HG03432 (cell line): ENCODE data around the gene GMDS.
"Not testable (repeated sequence)": the region's sequence is repeated elsewhere in the genome, so short reads cannot be mapped to it uniquely, and the experiment has no call there.

ENCODE experiments used
- ATAC-seq: cut with Tn5 transposase; IDR thresholded peaks from one replicate; pipeline ENCODE4 v1.9.1; 2021; ENCODE audit warnings: mild to moderate bottlenecking, moderate library complexity; ENCODE audit not compliant: unreplicated experiment

GMDS gene

DNA sequence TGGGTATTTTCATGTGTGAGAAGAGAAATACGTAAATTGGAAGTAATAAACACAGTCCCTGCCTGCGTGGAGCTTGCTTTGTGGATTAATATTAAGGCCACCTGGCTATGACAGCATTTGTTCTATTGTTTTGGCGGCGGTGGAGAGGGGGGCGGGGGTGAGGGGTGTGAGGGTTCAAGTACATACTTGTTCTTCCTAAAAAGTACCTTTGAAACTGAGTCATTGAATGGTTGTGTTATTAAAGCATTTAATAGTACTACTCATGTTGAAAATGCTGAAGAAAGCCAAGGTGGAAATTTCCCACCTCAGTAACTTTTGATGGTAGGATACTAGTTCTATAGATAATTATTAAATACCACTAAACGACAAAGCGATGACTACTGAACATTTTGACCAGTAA, 540.7 kb downstream of the GMDS start:
- ATAC-seq = no peak

- ATAC-seq = no peak
Observed at GRCh38 chr6:1703923-1704322, 541.5 kb downstream of the GMDS start.

GRCh38 chr6:1703091-1703855, 542.1 kb downstream of the GMDS start:
- no peak for ATAC-seq

- ATAC-seq = no peak
Observed at GRCh38 chr6:1702580-1703051, 542.8 kb downstream of the GMDS start.

- no peak for ATAC-seq
Observed at GRCh38 chr6:1701668-1702353, 543.6 kb downstream of the GMDS start.

DNA sequence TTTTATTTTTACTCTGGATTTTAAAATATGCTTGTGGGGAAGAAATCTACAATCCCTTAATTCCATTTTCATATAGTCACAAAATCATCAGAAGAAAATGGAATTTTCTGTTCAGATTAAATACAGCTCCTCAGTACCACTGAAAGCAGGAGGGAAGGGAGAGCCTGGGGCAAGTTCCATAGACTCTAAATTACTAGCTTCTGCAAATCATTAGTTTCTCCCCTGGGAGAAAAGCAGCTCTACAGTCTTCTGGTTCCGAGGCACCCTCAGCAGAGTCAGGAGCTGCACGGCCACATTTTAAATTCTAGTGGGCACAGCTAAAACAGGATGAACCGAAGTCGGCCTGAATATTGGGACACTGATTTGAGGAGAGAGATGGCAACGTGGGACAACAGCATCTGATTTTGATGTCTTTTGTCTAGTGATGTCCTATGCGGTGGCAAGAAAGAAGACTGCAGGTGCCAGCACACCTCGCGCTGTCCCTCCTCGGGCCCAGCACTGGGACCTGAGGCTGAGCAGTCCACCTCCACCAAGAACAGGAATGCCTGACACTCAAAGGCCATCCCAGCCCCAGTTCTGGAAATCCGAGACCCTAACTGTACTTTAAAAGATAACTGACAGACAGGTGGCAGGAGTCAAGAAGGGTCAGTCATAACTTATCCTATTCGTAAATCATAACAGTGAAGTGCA, 545.0 kb downstream of the GMDS start:
- no peak for ATAC-seq

GRCh38 chr6:1698527-1698926, 546.9 kb downstream of the GMDS start:
- no peak for ATAC-seq

DNA sequence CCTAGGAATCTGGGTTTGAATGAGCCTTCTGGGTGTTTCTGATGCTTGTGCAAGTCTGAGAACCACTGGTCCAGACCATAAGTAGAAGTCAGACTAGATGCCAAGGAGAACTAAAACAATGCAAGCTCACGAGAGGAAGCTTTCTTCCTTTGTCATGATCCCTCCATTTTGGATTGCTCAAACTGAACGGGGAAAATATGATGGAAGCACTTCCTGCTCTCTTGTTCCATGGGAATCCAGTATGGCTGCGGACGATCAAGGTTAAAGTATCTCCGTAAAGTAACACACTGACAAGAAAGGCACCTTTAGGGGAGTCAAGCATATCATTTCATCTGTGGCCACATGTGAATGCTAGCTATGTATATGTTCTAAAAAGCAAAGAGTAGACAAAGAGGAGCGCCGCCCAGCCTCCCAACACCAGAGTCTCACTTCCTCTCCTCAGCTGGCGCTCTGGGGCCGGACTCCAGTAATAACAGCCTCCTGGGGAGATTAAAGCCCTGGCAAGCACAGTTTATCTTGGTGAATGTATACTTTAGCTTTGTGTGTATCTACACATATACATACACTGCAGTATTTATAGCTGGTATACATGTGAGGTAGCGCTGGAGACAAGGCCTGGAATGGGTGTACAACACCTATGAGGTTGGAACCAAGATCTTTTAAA, 547.6 kb downstream of the GMDS start:
- ATAC-seq = no peak

GRCh38 chr6:1696463-1696850, 548.9 kb downstream of the GMDS start:
- ATAC-seq = no peak

- no peak for ATAC-seq
Observed at GRCh38 chr6:1695546-1696462, 549.6 kb downstream of the GMDS start.

DNA sequence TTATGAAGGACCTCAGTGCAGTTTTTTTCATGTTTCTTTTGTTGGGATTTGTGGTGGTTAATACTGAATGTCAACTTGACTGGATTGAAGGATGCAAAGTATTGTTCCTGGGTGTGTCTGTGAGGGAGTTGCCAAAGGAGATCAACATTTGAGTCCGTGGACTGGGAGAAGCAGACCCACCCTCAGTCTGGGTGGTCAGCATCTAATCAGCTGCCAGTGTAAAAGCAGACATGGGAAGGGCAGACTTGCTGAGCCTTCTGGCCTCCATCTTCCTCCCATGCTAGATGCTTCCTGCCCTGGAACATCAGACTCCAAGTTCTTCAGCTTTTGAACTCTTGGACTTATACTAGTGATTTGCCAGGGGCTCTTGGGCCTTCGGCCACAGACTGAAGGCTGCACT, 553.6 kb downstream of the GMDS start:
- ATAC-seq = not testable (repeated sequence)

DNA sequence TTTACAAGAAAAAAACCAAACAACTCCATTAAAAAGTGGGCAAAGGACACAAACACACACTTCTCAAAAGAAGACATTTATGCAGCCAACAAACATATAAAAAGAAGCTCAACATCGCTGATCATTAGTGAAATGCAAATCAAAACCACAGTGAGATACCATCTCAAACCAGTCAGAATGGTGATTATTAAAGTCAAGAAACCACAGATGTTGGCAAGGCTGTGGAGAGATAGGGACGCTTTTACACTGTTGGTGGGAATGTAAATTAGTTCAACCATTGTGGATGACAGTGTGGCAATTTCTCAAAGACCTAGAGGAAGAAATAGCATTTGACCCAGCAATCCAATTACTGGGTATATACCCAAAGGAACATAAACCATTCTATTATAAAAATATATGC, 554.7 kb downstream of the GMDS start:
- ATAC-seq = not testable (repeated sequence)

DNA sequence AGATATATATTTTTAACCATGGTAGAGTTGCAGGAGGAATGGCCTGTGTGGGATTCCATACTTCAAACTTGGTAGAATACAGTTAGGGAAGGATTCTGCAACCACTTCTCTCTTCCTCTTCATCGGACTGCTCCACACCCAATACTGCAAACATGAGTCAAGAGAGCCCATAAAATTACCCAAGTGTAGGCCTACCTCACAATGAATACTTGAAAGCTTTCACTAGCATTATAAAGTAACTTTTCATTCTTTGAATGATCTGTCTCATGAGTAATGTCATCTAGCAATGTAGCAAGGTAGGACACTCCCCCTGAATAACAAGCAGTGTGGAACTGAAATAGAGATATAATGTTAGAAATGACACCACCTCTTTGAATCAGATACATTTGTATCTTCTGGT, 556.3 kb downstream of the GMDS start:
- ATAC-seq = no peak

GRCh38 chr6:1688396-1688795, 557.0 kb downstream of the GMDS start:
- ATAC-seq = no peak

DNA sequence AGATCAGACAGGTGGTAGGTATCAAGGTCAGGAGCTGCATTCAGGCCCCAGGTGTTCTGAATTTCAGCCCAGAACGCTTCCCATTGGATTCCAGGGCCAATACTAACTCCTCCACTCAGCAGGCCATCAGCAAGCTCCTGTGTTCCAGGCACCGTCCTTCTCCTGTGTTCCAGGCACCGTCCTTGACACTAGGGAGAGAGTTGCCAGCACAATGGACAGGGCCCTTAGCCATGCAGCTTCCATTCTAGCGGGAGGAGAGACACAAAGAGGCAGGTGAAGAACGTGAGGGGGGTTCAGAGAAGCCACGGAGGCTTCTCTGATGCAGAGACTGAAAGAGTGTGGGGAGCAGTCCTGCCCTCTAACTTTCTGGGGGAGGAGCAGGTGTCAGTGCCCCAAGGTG, 558.0 kb downstream of the GMDS start:
- ATAC-seq = no peak

- ATAC-seq = no peak
Observed at GRCh38 chr6:1686117-1687098, 559.0 kb downstream of the GMDS start.

- ATAC-seq = no peak
Observed at GRCh38 chr6:1679688-1680068, 565.7 kb downstream of the GMDS start.

DNA sequence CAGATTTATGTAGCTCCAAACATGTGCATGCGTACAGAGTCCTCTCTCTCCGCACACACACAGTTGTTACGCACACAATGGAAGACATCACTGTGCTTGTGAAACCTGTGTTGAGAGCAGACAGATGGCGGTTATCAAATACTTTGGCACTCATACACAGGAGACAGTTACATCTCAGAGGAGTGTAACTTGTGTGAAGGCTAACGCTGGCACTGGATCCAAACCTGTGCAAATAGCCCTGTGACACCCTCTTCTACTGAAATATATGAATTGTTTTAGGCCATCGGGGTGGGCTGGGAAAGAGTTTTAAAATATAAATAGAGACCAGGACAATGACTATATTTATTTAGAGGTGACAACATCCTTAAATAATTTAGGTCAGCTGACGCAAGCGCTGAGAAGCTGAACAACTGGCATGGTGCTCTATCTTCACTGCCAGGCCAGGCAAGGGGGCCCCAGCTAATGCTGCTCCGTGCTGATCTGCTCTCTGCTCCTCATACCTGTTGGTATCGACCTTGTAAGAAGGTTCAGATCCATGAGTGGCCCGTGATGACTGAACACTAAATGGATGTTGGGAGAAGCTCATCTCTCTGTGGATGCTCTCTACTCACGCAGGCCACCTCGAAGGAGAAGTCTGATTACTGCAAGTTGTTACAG, 566.2 kb downstream of the GMDS start:
- ATAC-seq = no peak

- no peak for ATAC-seq
Observed at GRCh38 chr6:1678201-1678600, 567.2 kb downstream of the GMDS start.
